T-helper 9 cell (primary cell): Measurements from ENCODE around the gene RALGPS2.

Experiments
- DNase-seq: peaks from one replicate; pipeline ENCODE4 v3.0.0-alpha.2; 2020

Gene RALGPS2

DNA sequence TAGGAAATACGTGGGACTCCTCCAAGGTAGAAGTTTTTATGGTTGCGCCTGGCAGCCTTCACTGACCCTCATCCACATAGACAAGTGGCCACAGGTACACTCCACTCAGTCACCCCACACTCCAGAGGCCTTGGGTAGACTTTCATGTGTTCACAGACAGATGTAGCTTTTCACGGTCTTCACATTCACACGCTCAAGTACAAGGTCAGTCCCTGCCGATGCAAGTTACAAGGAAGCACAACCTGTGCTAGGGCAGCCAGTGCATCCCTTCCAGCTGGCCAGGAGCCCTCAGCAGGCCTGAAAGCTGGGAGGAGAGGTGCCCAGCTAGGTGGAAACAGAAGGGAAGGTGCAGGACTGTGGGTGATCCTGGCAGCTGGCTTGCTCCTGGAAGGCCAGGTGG is 245.1 kb downstream of the RALGPS2 start:
- no peak for DNase-seq
